ENCODE data around the gene ZC3H10. TPM values are rescaled to one million over a fixed set of nuclear protein-coding genes. Genes with fewer than 3 reads are reported as not detected.
A peak's percentile ranks its signal among the peaks of the same experiment; 100 is the strongest.
"Not testable (repeated sequence)": the region's sequence is repeated elsewhere in the genome, so short reads cannot be mapped to it uniquely, and the experiment has no call there.

The ZC3H10 gene
- polyA plus RNA-seq, 1 donor, result 4.5 TPM

DNA sequence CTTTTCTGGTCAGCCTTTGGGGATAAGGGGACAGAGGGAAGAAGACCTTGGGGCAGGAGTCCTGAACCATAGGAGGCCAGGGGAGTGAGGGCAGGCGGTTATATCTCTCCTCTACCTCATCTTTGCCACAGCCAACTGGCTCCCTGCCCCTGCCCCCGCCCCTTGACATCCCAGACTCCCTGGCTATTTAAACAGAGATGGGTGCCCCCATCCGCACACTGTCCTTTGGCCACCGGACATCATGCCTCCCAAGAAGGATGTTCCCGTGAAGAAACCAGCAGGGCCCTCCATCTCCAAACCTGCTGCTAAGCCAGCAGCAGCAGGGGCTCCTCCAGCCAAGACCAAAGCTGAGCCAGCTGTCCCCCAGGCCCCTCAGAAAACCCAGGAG is 35.6 kb downstream of the ZC3H10 start:
- peaks cover 2% of the 10 kb centered on the region for H3K36me3 ChIP-seq (ENCODE audit: control insufficient read depth, insufficient read depth, low read length)
- peak overlapping the region; percentile 94 for H3K27ac ChIP-seq (ENCODE audit: low read length)
- H3K4me3 ChIP-seq (ENCODE audit: low read length), result no peak overlapping the region
- WGBS (ENCODE audit: insufficient coverage, low lambda C conversion rate), result no CpG with 5 or more reads among the region's 5 CpGs
- H3K4me1 ChIP-seq (ENCODE audit: control insufficient read depth, insufficient read depth, low read length), result peaks cover 22% of the 10 kb centered on the region
- DNase-seq, result no peak
- H3K27me3 ChIP-seq (ENCODE audit: control insufficient read depth, insufficient read depth, low read length), result no peaks in the 10 kb centered on the region
- no peaks in the 10 kb centered on the region for H3K9me3 ChIP-seq (ENCODE audit: control insufficient read depth, low read depth, low read length)

DNA sequence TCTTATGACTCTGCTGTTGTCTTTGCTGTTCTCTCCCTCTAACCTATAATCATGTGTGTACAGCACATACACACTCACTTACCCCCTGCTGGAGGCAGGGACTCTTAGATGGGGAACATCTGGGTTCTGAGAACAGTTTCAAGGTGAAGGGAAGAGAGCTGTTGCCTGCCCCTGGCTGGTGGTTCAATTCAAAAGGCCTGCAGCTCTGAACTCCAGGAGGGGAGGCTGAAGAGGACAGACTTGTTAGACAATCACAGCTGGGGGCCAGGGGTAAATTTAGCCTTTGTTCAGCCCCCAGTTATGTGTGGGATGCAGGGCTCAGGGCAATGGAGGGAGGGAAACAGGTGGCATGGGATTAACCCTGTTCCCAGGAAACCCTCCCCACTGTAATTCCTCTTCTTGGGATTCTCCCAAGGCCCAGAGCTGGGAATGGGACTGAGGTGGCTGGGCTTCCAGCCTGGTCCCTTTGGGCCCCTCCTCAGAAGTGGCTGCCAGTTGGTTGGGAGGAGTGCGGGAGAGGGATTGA is 36.2 kb downstream of the ZC3H10 start:
- H3K4me3 ChIP-seq (ENCODE audit: low read length), result no peak overlapping the region
- peaks cover 22% of the 10 kb centered on the region for H3K4me1 ChIP-seq (ENCODE audit: control insufficient read depth, insufficient read depth, low read length)
- H3K27me3 ChIP-seq (ENCODE audit: control insufficient read depth, insufficient read depth, low read length), result no peaks in the 10 kb centered on the region
- peaks cover 2% of the 10 kb centered on the region for H3K36me3 ChIP-seq (ENCODE audit: control insufficient read depth, insufficient read depth, low read length)
- DNase-seq, result no peak
- no peak overlapping the region for H3K27ac ChIP-seq (ENCODE audit: low read length)
- no peaks in the 10 kb centered on the region for H3K9me3 ChIP-seq (ENCODE audit: control insufficient read depth, low read depth, low read length)
- WGBS (ENCODE audit: insufficient coverage, low lambda C conversion rate), result no CpG with 5 or more reads among the region's 1 CpG

DNA sequence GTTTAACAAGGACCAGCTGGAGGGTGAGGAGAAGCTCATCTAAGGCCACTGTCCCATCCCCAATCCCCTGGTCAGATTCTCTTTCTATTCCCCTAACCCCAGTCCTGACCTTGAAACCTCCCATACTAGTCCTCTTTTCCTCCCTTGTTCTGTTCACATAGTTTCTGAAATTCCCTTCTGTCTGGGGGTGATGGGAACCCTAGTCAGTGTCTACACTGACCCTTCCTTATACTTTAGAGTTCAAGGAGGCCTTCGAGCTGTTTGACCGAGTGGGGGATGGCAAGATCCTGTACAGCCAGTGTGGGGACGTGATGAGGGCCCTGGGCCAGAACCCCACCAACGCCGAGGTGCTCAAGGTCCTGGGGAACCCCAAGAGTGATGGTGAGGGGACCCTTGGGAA is 36.8 kb downstream of the ZC3H10 start:
- H3K4me1 ChIP-seq (ENCODE audit: control insufficient read depth, insufficient read depth, low read length), result peaks cover 26% of the 10 kb centered on the region
- peaks cover 7% of the 10 kb centered on the region for H3K36me3 ChIP-seq (ENCODE audit: control insufficient read depth, insufficient read depth, low read length)
- no peak overlapping the region for H3K4me3 ChIP-seq (ENCODE audit: low read length)
- no CpG with 5 or more reads among the region's 5 CpGs for WGBS (ENCODE audit: insufficient coverage, low lambda C conversion rate)
- no peak overlapping the region for H3K27ac ChIP-seq (ENCODE audit: low read length)
- H3K27me3 ChIP-seq (ENCODE audit: control insufficient read depth, insufficient read depth, low read length), result no peaks in the 10 kb centered on the region
- no peak for DNase-seq
- no peaks in the 10 kb centered on the region for H3K9me3 ChIP-seq (ENCODE audit: control insufficient read depth, low read depth, low read length)

- Histone ChIP-seq H3K4me3 (ENCODE audit: low read length) (no peak overlapping the region), H3K4me1 (ENCODE audit: control insufficient read depth, insufficient read depth, low read length) (peaks cover 32% of the 10 kb centered on the region), H3K9me3 (ENCODE audit: control insufficient read depth, low read depth, low read length) (no peaks in the 10 kb centered on the region), H3K36me3 (ENCODE audit: control insufficient read depth, insufficient read depth, low read length) (peaks cover 13% of the 10 kb centered on the region), H3K27me3 (ENCODE audit: control insufficient read depth, insufficient read depth, low read length) (no peaks in the 10 kb centered on the region), H3K27ac (ENCODE audit: low read length) (peak overlapping the region; percentile 10)
- WGBS (ENCODE audit: insufficient coverage, low lambda C conversion rate), result 86% methylated on average over 3 of the region's 11 CpGs
- peak in 1 of 2 donors; percentile 57 for DNase-seq
These were observed 37.3 kb downstream of the ZC3H10 start for GRCh38 chr12:56155256-56155845.

DNA sequence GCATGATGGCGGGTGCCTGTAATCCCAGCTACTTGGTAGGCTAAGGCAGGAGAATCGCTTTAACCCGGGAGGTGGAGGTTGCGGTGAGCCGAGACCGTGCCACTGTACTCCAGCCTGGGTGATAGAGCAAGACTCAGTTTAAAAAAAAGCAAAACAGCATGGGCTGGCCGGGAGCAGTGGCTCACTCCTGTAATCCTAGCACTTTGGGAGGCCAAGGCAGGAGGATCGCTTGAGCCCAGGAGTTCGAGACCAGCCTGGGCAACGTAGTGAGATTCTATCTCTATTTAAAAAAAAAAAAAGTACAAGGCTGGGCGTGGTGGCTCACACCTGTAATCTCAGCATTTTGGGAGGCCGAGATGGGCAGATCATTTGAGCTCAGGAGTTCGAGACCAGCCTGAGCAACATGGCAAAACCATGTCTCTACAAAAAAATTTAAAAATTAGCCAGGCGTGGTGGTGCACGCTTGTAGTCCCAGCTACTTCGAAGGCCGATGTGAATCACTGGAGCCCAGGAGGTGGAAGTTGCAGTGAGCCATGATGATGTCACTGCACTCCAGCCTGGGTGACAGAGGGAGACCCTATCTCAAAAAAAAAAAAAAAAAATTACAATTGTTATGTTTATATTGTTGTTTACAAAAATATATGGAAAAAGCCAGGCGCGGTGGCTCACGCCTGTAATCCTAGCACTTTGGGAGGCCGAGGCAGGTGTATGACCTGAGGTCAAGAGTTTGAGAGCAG is 38.6 kb downstream of the ZC3H10 start:
- DNase-seq; H3K27me3 ChIP-seq (ENCODE audit: control insufficient read depth, insufficient read depth, low read length); H3K9me3 ChIP-seq (ENCODE audit: control insufficient read depth, low read depth, low read length): not testable (repeated sequence)
- Histone ChIP-seq H3K36me3 (ENCODE audit: control insufficient read depth, insufficient read depth, low read length) (peaks cover 25% of the 10 kb centered on the region), H3K4me3 (ENCODE audit: low read length) (peak overlapping the region; percentile 51), H3K4me1 (ENCODE audit: control insufficient read depth, insufficient read depth, low read length) (peaks cover 35% of the 10 kb centered on the region), H3K27ac (ENCODE audit: low read length) (peak overlapping the region; percentile 95)
- 89% methylated on average over 3 of the region's 21 CpGs for WGBS (ENCODE audit: insufficient coverage, low lambda C conversion rate)

GRCh38 chr12:56157201-56158028 is 39.3 kb downstream of the ZC3H10 start:
- 0% methylated on average over 2 of the region's 45 CpGs for WGBS (ENCODE audit: insufficient coverage, low lambda C conversion rate)
- peak overlapping the region; percentile 95 for H3K27ac ChIP-seq (ENCODE audit: low read length)
- H3K27me3 ChIP-seq (ENCODE audit: control insufficient read depth, insufficient read depth, low read length), result no peaks in the 10 kb centered on the region
- H3K4me3 ChIP-seq (ENCODE audit: low read length), result peak overlapping the region; percentile 51
- no peaks in the 10 kb centered on the region for H3K9me3 ChIP-seq (ENCODE audit: control insufficient read depth, low read depth, low read length)
- H3K36me3 ChIP-seq (ENCODE audit: control insufficient read depth, insufficient read depth, low read length), result peaks cover 33% of the 10 kb centered on the region
- peak; percentile 67 to 83 for DNase-seq
- H3K4me1 ChIP-seq (ENCODE audit: control insufficient read depth, insufficient read depth, low read length), result peaks cover 35% of the 10 kb centered on the region

GRCh38 chr12:56158029-56158925 is 40.2 kb downstream of the ZC3H10 start, which contains the start of gene MYL6:
MYL6 (plus strand) TSS chr12:56158359; CDS start chr12:56158402, 43 bp downstream.
- DNase-seq, result peak; percentile 98 to 99
- peaks cover 41% of the 10 kb centered on the region for H3K36me3 ChIP-seq (ENCODE audit: control insufficient read depth, insufficient read depth, low read length)
- peaks cover 30% of the 10 kb centered on the region for H3K4me1 ChIP-seq (ENCODE audit: control insufficient read depth, insufficient read depth, low read length)
- no peaks in the 10 kb centered on the region for H3K27me3 ChIP-seq (ENCODE audit: control insufficient read depth, insufficient read depth, low read length)
- 0% methylated on average over 3 of the region's 30 CpGs for WGBS (ENCODE audit: insufficient coverage, low lambda C conversion rate)
- H3K27ac ChIP-seq (ENCODE audit: low read length), result peak within 1 kb of the TSS; percentile 95
- peak within 1 kb of the TSS; percentile 88 for H3K4me3 ChIP-seq (ENCODE audit: low read length)
- H3K9me3 ChIP-seq (ENCODE audit: control insufficient read depth, low read depth, low read length), result no peaks in the 10 kb centered on the region

- Histone ChIP-seq H3K27me3 (ENCODE audit: control insufficient read depth, insufficient read depth, low read length) (no peaks in the 10 kb centered on the region), H3K4me1 (ENCODE audit: control insufficient read depth, insufficient read depth, low read length) (peaks cover 27% of the 10 kb centered on the region), H3K9me3 (ENCODE audit: control insufficient read depth, low read depth, low read length) (no peaks in the 10 kb centered on the region), H3K36me3 (ENCODE audit: control insufficient read depth, insufficient read depth, low read length) (peaks cover 48% of the 10 kb centered on the region), H3K4me3 (ENCODE audit: low read length) (peak overlapping the region; percentile 88), H3K27ac (ENCODE audit: low read length) (peak overlapping the region; percentile 95)
- WGBS (ENCODE audit: insufficient coverage, low lambda C conversion rate), result no CpG with 5 or more reads among the region's 6 CpGs
- peak; percentile 80 to 86 for DNase-seq
These were observed 40.9 kb downstream of the ZC3H10 start for GRCh38 chr12:56158926-56159461.

DNA sequence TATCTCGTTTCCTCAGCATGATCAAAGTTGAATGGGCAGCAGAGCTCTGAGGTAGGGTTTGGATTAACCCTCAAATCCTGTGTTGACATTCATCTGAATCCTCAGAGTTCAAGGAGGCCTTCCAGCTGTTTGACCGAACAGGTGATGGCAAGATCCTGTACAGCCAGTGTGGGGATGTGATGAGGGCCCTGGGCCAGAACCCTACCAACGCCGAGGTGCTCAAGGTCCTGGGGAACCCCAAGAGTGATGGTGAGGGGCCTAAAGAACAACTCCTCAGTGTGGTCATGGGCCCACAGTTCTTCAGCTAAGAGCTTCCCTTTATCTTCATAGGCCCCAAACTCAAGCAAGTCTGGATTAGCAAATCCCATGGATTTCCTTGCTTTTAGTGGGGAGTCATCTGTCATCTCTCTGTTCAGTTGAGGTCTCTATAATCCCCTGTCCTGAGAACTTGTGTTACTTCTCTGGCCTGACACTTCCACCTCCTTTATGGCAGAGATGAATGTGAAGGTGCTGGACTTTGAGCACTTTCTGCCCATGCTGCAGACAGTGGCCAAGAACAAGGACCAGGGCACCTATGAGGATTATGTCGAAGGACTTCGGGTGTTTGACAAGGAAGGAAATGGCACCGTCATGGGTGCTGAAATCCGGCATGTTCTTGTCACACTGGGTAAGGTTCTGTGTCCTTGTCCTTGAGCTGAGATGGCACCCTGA is 41.6 kb downstream of the ZC3H10 start:
- DNase-seq, result peak in 1 of 2 donors; percentile 32
- H3K9me3 ChIP-seq (ENCODE audit: control insufficient read depth, low read depth, low read length), result no peaks in the 10 kb centered on the region
- no CpG with 5 or more reads among the region's 8 CpGs for WGBS (ENCODE audit: insufficient coverage, low lambda C conversion rate)
- H3K4me1 ChIP-seq (ENCODE audit: control insufficient read depth, insufficient read depth, low read length), result peaks cover 27% of the 10 kb centered on the region
- peaks cover 55% of the 10 kb centered on the region for H3K36me3 ChIP-seq (ENCODE audit: control insufficient read depth, insufficient read depth, low read length)
- peak overlapping the region; percentile 88 for H3K4me3 ChIP-seq (ENCODE audit: low read length)
- peak overlapping the region; percentile 95 for H3K27ac ChIP-seq (ENCODE audit: low read length)
- no peaks in the 10 kb centered on the region for H3K27me3 ChIP-seq (ENCODE audit: control insufficient read depth, insufficient read depth, low read length)
